Activated T-cell treated with anti-CD3 and anti-CD28 coated beads for 48 hours (primary cell): ENCODE results near the gene LYRM4.
A peak's percentile ranks its signal among the peaks of the same experiment; 100 is the strongest.

Source experiments
- DNase-seq: peaks from one replicate; pipeline ENCODE4 v3.0.0-alpha.2; 2020; ENCODE audit warnings: low read depth

Gene LYRM4

DNA sequence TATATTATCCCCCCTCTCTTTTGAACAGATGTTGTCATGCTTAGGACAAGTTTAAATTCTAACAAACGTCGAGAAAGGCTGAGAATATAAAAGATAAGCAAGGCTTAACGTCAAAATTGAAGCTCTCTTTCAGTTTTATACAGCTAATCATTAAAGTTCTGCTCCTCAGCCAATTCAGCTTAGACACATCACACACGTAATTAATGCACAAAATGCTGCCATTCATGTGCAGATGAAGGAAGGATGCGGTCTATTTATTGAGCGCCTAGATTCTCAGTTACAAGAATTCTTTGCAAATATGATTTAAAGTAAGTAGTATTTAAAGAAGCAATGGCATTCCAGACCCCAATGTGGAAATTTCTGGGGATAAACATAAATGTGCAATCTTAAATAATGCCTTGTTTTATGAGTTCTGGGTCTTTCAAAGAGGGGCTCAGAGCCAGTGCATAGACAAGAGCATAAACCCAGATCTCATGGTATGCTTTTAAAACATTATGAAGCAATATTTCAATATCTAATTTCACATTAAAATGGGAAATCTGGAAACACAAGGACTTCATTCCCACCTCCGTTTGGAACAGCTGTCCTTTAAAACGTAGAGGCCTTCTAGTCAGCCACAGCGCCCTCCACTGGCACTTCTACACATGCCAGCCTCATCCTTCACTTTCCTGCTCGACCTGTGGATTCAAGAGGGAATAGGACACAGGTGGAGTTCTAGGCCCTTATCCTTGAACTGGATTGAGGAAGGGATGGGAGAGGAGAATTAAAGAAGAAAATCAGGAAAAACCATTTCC, 85.8 kb downstream of the LYRM4 start:
- no peak for DNase-seq

- peak; percentile 37 for DNase-seq
These were observed 86.5 kb downstream of the LYRM4 start for GRCh38 chr6:5174244-5174643.

DNA sequence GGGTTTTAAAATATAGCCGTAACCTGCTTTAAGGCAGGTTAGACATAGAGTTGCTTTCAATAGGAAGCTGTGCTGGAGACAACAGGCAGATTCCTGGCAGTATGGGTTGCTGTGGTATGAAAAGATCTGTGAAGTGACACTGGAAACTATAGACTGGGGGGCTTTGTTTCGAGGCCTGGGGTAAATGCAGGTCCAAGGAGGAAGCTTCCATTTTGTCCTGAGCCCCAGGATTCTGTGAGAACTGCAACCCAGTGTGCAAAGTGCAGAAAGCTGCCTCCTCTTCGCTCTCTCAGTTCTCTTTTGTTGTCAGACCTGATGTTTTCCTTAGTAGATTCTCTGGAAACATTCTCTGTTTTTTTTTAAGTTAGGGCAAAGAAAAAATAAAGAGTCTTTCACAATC, 86.9 kb downstream of the LYRM4 start:
- DNase-seq = no peak

DNA sequence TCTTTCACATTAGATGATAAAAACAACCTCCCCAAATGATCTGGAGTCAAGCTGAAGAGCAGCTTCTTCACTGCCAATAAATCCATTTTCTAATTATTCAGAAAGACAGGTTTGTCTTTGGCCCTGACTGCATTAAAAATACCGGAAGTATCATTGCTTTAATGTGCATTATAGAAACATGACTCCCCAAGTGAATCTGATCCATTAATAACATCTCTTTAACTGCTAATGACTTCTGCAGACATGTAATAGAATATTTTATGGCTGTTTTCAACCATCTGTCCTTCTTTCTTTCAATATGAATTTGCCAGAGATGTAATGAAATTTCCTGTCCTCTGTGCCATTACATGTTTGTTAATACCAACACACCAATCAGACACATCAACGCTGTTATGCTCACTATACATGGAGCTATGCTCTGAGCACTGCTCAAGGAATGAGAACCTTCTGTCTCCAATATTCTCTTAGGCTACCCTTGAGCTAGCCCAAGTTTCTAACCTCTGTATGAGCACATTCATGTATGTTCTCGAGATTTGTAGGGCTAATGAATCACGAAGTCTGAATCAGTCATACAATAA, 87.8 kb downstream of the LYRM4 start:
- no peak for DNase-seq

DNA sequence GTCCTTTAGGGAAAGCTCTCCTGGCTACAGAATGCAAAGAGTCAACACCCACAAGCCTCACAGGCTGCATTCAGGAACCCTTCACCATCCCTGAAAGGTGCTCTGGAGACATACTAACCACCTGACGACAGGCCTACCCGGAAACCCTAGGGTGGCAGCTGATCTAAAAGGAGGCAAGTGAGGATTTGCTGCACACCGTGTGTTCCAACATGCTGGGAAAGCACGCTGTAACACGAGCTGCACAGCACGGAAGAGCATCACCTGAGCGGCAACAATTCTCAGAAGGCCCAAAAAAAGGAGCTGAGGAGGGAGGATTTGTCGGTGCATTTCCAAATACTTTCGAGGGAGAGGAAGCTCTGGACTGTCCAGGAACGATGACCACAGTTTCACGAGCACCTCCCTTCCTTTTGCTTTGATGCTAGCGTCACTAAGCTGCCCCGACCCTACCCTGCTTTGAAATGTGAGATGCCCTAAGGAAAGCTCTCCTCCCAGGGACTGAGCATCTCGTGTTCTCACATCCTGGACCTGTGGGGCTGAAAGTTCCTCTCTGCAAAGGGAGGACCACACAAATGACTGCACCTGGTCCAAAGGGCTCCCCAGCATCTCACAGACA, 88.6 kb downstream of the LYRM4 start:
- DNase-seq = no peak

- no peak for DNase-seq
These were observed 93.2 kb downstream of the LYRM4 start for GRCh38 chr6:5167501-5167900.

GRCh38 chr6:5164092-5164491, 96.7 kb downstream of the LYRM4 start:
- no peak for DNase-seq

- DNase-seq = no peak
These were observed 97.5 kb downstream of the LYRM4 start for GRCh38 chr6:5163247-5163646.

GRCh38 chr6:5162355-5162754, 98.4 kb downstream of the LYRM4 start:
- DNase-seq = no peak

DNA sequence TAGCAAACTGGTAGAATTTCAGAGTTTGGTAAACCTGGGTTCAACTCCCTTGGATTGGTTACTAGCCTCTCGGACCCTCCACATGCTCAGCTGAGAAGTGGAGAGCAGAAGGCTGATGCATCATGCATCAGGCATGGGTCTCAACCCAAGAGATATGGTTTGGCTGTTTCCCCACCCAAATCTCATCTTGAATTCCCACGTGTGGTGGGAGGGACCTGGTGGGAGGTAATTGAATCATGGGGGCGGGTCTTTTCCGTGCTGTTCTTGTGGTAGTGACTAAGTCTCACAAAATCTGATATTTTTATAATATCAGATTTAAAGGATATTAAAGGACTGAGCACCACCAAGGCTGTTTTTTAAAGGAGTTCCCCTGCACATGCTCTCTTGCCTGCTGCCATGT, 100.5 kb downstream of the LYRM4 start:
- DNase-seq = no peak

DNA sequence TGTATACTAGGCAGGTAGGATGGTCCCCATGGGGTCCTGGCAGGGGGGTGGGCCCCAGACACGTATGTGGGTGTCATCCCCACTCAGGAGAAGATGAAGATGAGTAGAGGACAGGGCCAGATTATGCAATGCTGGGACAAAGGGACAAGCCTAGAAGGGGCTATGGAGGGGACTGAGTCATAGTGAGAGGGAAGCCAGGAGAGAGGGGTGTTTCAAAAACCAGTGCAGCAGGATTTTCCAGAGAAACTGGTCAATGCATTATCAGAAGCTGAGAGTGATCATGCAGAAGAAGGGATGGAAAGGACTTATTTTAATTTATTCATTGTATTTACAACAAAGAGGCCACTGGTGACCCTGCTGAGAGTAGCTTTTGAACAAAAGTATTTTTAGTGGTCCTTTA, 101.6 kb downstream of the LYRM4 start:
- DNase-seq = no peak

- no peak for DNase-seq
These were observed 102.6 kb downstream of the LYRM4 start for GRCh38 chr6:5158180-5158579.

GRCh38 chr6:5157621-5158138, 103.1 kb downstream of the LYRM4 start:
- DNase-seq = no peak

GRCh38 chr6:5156627-5157026, 104.1 kb downstream of the LYRM4 start:
- no peak for DNase-seq

DNA sequence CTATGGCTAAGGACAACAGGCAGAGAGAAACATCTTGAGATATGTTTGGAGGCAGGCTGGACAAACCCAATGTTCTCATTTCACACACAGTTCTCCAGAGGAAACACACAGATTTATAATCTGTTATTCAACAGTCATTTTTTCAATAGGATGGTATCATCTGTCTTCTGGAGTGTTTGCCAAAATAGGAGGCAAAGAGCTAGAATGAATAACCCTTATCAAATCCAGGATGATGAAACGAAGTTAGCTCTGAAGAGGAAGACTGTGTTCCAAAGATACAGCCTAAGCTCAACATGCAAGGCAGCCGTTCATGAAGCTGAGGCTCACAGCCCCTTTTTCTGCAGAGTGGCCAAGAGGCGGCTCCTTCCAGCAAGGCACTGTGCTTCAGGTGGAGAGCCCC, 104.8 kb downstream of the LYRM4 start:
- DNase-seq = no peak

DNA sequence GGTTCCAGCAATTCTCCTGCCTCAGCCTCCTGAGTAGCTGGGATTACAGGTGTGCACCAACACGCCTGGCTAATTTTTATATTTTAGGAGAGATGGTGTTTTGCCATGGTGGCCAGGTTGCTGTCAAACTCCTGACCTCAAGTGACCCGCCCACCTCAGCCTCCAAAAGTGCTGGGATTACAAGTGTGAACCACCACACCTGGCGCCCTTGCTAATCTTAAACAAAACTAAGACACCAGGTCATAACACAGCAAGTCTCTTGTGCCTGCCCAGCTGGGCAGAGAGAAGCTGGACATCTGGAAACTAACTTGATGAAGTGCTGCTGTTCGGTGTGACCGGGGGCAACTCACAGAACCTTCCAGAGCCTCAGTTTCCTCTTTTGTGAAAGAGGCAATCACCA, 107.6 kb downstream of the LYRM4 start:
- no peak for DNase-seq

DNA sequence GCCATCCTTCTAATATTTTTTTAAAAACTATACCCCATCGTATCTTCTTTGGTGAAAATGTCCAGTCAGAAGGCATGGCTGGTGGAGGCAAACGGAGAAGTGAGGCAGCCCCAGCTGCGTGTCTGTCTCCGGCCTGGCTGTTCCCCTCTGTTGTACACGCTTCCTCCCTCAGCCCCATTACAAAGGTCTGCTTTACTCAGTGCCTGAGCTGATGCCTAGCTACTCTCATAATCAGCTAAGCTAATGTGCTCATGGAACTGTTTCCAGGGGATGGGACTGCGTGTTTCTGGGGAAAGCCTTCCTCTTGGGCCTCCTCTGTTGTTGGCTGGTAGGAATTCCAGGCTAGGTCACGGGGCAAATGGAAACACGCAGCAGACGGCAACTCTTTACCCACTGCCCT, 108.3 kb downstream of the LYRM4 start:
- DNase-seq = no peak

GRCh38 chr6:5151955-5152401, 108.8 kb downstream of the LYRM4 start:
- no peak for DNase-seq

- DNase-seq = no peak
These were observed 109.3 kb downstream of the LYRM4 start for GRCh38 chr6:5151360-5151954.

DNA sequence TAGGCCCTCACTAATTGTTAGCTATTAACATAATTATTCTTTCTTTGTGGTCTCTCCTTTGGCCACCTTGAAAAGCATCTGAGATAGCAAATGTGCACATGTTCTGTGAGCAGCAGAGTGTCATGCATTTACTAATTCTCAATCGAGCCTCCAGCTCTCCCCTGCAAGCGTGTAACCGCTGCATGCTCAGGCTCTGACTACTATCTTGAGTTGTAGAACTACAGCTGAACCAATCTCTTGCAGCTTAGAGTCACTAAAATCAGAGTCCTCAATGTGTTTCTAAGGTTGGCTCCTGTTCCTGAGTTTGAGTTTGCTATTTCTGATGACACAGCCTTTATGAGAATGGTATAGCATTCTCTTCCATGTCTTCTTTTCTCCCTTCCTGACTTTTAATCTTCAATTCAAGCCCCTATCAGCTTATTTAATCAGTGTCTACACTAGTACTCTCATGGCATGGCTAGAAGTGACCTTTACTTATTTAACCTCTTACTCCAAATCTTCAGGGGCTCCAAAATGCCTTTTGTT, 110.1 kb downstream of the LYRM4 start:
- DNase-seq = no peak

DNA sequence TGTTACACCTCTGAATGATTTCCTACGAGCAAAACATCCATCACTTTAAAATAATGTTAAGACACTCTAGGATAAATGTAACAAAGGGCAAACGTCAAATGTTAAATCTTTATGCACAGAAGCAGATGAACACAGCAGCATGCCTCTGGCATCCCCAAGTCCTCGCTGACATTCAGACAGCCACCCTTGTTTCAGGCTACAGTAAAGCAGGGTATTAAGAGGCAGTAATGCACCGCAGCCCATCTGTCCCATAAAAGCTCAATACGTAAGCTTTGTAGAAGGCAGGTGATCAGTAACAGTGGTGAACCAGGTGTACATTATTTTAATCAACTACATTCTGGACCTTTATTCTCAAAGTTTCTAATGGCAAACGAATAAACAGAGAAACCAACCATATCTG, 110.9 kb downstream of the LYRM4 start:
- no peak for DNase-seq

DNA sequence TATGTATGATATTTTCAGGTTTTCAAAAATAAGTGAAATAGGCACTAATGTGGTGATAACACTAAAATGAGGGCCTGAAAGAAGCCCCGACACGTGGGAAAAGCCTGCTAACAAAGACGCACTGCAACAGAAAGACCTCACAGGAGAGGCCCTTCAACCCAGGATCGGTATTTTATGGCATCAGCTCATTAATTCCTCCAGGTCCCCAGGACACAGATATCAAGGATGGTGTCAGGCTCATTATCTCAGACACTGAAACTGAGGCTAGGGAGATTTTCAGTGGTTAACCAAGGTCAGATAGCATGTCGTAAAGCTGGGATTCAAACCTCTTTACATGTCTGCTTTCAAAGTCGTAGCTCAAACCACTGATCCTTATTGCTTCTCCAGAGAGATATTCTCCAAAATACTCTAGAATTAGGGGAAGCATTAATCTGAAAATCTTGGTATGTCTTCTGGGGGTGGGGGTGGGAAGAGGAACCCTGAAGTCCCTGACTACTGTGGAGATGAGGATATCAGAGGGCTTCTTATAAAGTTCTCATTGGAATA, 111.5 kb downstream of the LYRM4 start:
- no peak for DNase-seq
